PC-9 (cell line): Measurements from ENCODE around the gene ZDHHC18. TPM values are rescaled to one million over a fixed set of nuclear protein-coding genes. Genes with fewer than 3 reads are reported as not detected.

Experiments
- BruUV-seq: library from RNA; stranded (reverse); fragments of 400-500 nt; replicated peaks from 2 replicates; lab custom pipeline; 2021; lab: Mats Ljungman, UMichigan
- CTCF ChIA-PET: fragments of 300-600 bp; sonication (Branson Sonifier 250); formaldehyde crosslinking; loops from one replicate; lab custom pipeline; 2022; ENCODE audit warnings: antibody characterized with exemption; lab: Charles Lee
- POLR2A ChIA-PET: fragments of 300-600 bp; sonication (Branson Sonifier 250); formaldehyde crosslinking; loops from one replicate; lab custom pipeline; 2022; ENCODE audit warnings: antibody characterized with exemption; ENCODE audit not compliant: unreplicated experiment; lab: Charles Lee
- DNase-seq, 2 experiments: peaks; one replicate each; pipeline versions ENCODE4 v3.0.0 to v3.0.0-alpha.2; 2015 to 2022; ENCODE audit warnings: mixed read lengths in 1 of 2
- H2AFZ ChIP-seq: fragments of 200-600 bp; sonication (generic); 2 replicates; pipeline ENCODE4 v1.8.1; 2017; ENCODE audit warnings: antibody characterized with exemption
- H3F3A ChIP-seq: fragments of 200-600 bp; sonication (generic); 2 replicates; pipeline ENCODE4 v1.8.1; 2017; ENCODE audit warnings: antibody characterized with exemption, mild to moderate bottlenecking, low read depth; ENCODE audit not compliant: insufficient read depth
- H3K27ac ChIP-seq: fragments of 200-600 bp; sonication (generic); 2 replicates; pipeline ENCODE4 v1.6.1; 2016; ENCODE audit warnings: mixed run types
- H3K27me3 ChIP-seq: fragments of 200-600 bp; sonication (generic); 2 replicates; pipeline ENCODE4 v1.6.1; 2016; ENCODE audit warnings: low read depth, mixed run types; ENCODE audit not compliant: insufficient read depth
- H3K36me3 ChIP-seq: fragments of 200-600 bp; sonication (generic); 2 replicates; pipeline ENCODE4 v1.6.1; 2016; ENCODE audit warnings: low read depth, mixed run types
- H3K4me1 ChIP-seq: fragments of 200-600 bp; sonication (generic); replicated peaks from 2 replicates; pipeline ENCODE4 v1.6.1; 2016; ENCODE audit warnings: mixed run types; ENCODE audit not compliant: insufficient read depth
- H3K4me2 ChIP-seq: fragments of 200-600 bp; sonication (generic); 2 replicates; pipeline ENCODE4 v1.6.1; 2017; ENCODE audit warnings: mixed run types
- H3K4me3 ChIP-seq: fragments of 200-600 bp; sonication (generic); 2 replicates; pipeline ENCODE4 v1.6.1; 2016; ENCODE audit warnings: mixed run types
- H3K79me2 ChIP-seq: fragments of 200-600 bp; sonication (generic); 2 replicates; pipeline ENCODE4 v1.6.1; 2017; ENCODE audit warnings: low read depth, mixed run types
- H3K9me2 ChIP-seq: fragments of 200-600 bp; sonication (generic); 2 replicates; pipeline ENCODE4 v1.8.1; 2017; ENCODE audit warnings: mild to moderate bottlenecking; ENCODE audit not compliant: insufficient read depth
- H3K9me3 ChIP-seq: fragments of 200-600 bp; sonication (generic); 2 replicates; pipeline ENCODE4 v1.8.1; 2016; ENCODE audit warnings: low read depth; ENCODE audit not compliant: insufficient read depth
- H4K20me1 ChIP-seq: fragments of 200-600 bp; sonication (generic); 2 replicates; pipeline ENCODE4 v1.8.1; 2017; ENCODE audit not compliant: insufficient read depth
- CTCF ChIP-seq: fragments of 200-600 bp; sonication (generic); conservative IDR thresholded peaks from 2 replicates; pipeline ENCODE4 v1.6.1; 2017; ENCODE audit warnings: mixed run types, antibody characterized with exemption, mild to moderate bottlenecking, moderate library complexity
- EZH2 ChIP-seq: fragments of 200-600 bp; sonication (generic); IDR thresholded peaks from 2 replicates; pipeline ENCODE4 v1.8.0; 2017; ENCODE audit warnings: antibody characterized with exemption, low read depth
- intact Hi-C: fragments of 100-400 bp; cut with micrococcal nuclease; formaldehyde crosslinking; loops from one replicate; pipeline ENCODE4 v1.10.0; 2022; ENCODE audit not compliant: unreplicated experiment
- total RNA-seq: library from RNA; stranded (reverse); gene quantifications from 2 replicates; pipeline ENCODE4 v1.2.3, GENCODE V29; 2021

ZDHHC18 gene
- total RNA-seq, 1 experiment from 2014 or later = 36.1 TPM

- no peaks in the 10 kb centered on the region for H3K36me3 ChIP-seq
- peak within 1 kb of the TSS; percentile 92 for H3K27ac ChIP-seq
- TF ChIP-seq EZH2 = no peak
- TF ChIP-seq CTCF = no peak
- peak within 1 kb of the TSS; percentile 81 for H2AFZ ChIP-seq
- DNase-seq = peak in 1 of 2 experiments; percentile 84
- peaks cover 42% of the 10 kb centered on the region; the same call in 1 of the 2 replicates for H3F3A ChIP-seq
- ChIA-PET POLR2A (interaction anchor here (0.6 to 0.7 kb wide), 7 partner anchors 77 to 95 kb away, joined by 3 to 30 read pairs (median 3); no protein-coding TSS in a partner anchor), CTCF (interaction anchor here (0.8 to 2.0 kb wide), 7 partner anchors 64 to 186 kb away, joined by 3 to 22 read pairs (median 6); no protein-coding TSS in a partner anchor)
- H3K9me3 ChIP-seq = no peaks in the 10 kb centered on the region
- no TSS peak for BruUV-seq
- H3K4me3 ChIP-seq = peak within 1 kb of the TSS; percentile 93
- H3K4me1 ChIP-seq = peaks cover 52% of the 10 kb centered on the region
- H3K4me2 ChIP-seq = peak within 1 kb of the TSS; percentile 99
- intact Hi-C loops = loop anchor here (1.0 to 2.0 kb wide), 3 partner anchors 17 to 287 kb away; no protein-coding TSS in a partner anchor
- H3K27me3 ChIP-seq = no peaks in the 10 kb centered on the region
- H3K9me2 ChIP-seq = no peaks in the 10 kb centered on the region
- H4K20me1 ChIP-seq = no peaks in the 10 kb centered on the region
- H3K79me2 ChIP-seq = peaks cover 20% of the 10 kb centered on the region
These were observed 38.6 kb upstream of the ZDHHC18 start, which contains the start of gene PIGV for GRCh38 chr1:26787706-26788514. Gene PIGV, plus strand, starts transcription at chr1:26787950. Its CDS starts 2,866 bp downstream, at chr1:26790816.

- no peaks in the 10 kb centered on the region for H3K27me3 ChIP-seq
- ChIA-PET POLR2A (interaction anchor here (0.6 to 0.8 kb wide), 5 partner anchors 24 to 96 kb away, joined by 3 to 13 read pairs (median 3); no protein-coding TSS in a partner anchor), CTCF (interaction anchor here (0.7 to 2.0 kb wide), 10 partner anchors 17 to 288 kb away, joined by 3 to 22 read pairs (median 6); no protein-coding TSS in a partner anchor)
- H3F3A ChIP-seq = peaks cover 37% of the 10 kb centered on the region; the same call in 1 of the 2 replicates
- peaks cover 47% of the 10 kb centered on the region for H3K4me1 ChIP-seq
- H3K36me3 ChIP-seq = no peaks in the 10 kb centered on the region
- peak overlapping the region; percentile 92 for H3K27ac ChIP-seq
- DNase-seq = no peak
- H3K4me2 ChIP-seq = peak overlapping the region; percentile 99
- TF ChIP-seq CTCF (no peak), EZH2 (no peak)
- no peaks in the 10 kb centered on the region for H3K9me3 ChIP-seq
- peaks cover 20% of the 10 kb centered on the region for H3K79me2 ChIP-seq
- no peaks in the 10 kb centered on the region for H3K9me2 ChIP-seq
- intact Hi-C loops = loop anchor here (2.0 kb wide), 1 partner anchor 288 kb away; no protein-coding TSS in a partner anchor
- H2AFZ ChIP-seq = peak overlapping the region; percentile 81; the same call in 1 of the 2 replicates
- no TSS peak for BruUV-seq
- no peaks in the 10 kb centered on the region for H4K20me1 ChIP-seq
- H3K4me3 ChIP-seq = peak overlapping the region; percentile 93
These were observed 38.0 kb upstream of the ZDHHC18 start for GRCh38 chr1:26788515-26788785.

DNA sequence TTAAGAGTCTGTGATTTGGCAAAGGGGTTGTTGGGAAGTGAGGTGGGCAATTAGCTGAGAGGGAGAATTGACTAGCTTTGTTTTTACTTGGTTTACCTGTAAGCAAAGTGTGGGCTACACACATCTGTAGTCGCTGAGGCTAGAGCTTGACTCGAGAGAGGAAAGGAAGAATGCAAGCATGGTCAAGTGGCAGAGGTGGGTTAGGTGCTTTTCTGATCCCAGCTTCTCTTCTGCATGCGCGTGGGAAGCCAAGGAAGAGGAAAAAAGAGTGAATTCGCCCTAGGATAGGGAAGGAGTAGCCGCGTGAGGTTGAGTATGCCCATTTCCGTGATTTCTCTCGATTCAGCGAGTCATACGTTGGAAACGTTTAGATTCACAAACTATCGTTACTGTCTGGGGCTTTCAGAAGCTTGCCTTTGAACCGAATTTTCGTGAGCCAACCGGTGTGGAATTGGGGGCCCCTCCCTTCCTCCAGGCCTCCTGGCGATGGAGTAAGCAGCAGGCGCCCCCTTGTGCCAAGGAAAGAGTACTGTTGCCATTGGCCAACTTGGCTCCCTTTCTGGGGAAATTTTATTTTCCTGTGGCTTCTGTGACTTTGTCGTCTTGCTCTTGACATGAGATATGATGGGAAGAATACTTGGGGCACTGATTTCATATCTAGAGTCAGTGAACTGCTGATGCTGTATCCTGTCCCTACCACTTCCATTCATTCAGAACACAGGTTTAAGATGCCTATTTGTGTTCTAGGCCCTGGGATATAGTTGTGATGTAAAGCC, 37.5 kb upstream of the ZDHHC18 start:
- Histone ChIP-seq H3K4me3 (peak overlapping the region; percentile 93), H3F3A (peaks cover 33% of the 10 kb centered on the region; the same call in 1 of the 2 replicates), H3K36me3 (no peaks in the 10 kb centered on the region), H3K9me3 (no peaks in the 10 kb centered on the region), H3K27ac (peak overlapping the region; percentile 92), H3K79me2 (peaks cover 20% of the 10 kb centered on the region), H2AFZ (no peak overlapping the region; the same call in 1 of the 2 replicates), H4K20me1 (no peaks in the 10 kb centered on the region), H3K4me2 (peak overlapping the region; percentile 99), H3K27me3 (no peaks in the 10 kb centered on the region), H3K4me1 (peaks cover 42% of the 10 kb centered on the region), H3K9me2 (no peaks in the 10 kb centered on the region)
- CTCF ChIA-PET = interaction anchor here (0.6 to 2.0 kb wide), 13 partner anchors 18 to 289 kb away, joined by 3 to 22 read pairs (median 5); partner anchors contain the start of gene SFN
- DNase-seq = peak; percentile 69 to 79
- POLR2A ChIA-PET = interaction anchor here (0.6 to 1.2 kb wide), 9 partner anchors 17 to 111 kb away, joined by 3 to 13 read pairs (median 3); no protein-coding TSS in a partner anchor
- peak; percentile 91 for TF ChIP-seq CTCF
- no peak for TF ChIP-seq EZH2
- TSS peak; percentile 58 for BruUV-seq
- intact Hi-C loops = loop anchor here (1.0 to 2.0 kb wide), 5 partner anchors 64 to 288 kb away; no protein-coding TSS in a partner anchor
